Measurements from ENCODE around the gene MEMO1. TPM values are rescaled to one million over a fixed set of nuclear protein-coding genes. Genes with fewer than 3 reads are reported as not detected.

The MEMO1 gene
- total RNA-seq, 1 donor from 2014 or later: 32.2 TPM

GRCh38 chr2:31950946-31951562 lies 59.8 kb downstream of the MEMO1 start:
- Histone ChIP-seq H3K4me1 (no peaks in the 10 kb centered on the region), H3K27ac (no peak overlapping the region), H3K9me3 (no peaks in the 10 kb centered on the region), H3K27me3 (no peaks in the 10 kb centered on the region), H3K36me3 (no peaks in the 10 kb centered on the region), H3K4me3 (no peak overlapping the region)
- no peak for DNase-seq
- intact Hi-C loops (cut with DNase I): no loop called here
- ATAC-seq: no peak
- no peak for TF ChIP-seq CTCF (IDR thresholded peaks at IDR 0.05)

DNA sequence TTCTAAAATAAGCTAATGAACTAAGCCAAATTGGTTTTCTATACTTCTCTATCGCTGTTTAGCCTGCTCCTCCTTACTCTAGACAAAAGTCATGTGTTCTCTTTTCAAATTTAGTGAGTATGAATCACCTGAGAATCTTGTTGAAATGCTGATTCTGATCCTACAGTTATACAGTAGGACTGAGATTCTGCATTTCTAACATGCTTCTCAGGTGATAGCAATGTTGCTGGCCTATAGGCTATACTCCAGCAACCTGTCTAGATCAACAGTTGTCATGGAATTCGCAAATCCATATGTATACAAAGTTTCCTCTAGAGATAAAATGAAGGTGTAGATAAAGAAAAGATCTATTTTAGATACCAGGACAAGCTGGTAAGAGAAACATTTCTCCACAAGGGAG lies 62.9 kb downstream of the MEMO1 start:
- no peak overlapping the region for H3K27ac ChIP-seq
- H3K27me3 ChIP-seq: no peaks in the 10 kb centered on the region
- ATAC-seq (no peak), DNase-seq (no peak)
- H3K4me1 ChIP-seq: no peaks in the 10 kb centered on the region
- intact Hi-C loops (cut with DNase I): no loop called here
- H3K36me3 ChIP-seq: peaks cover 2% of the 10 kb centered on the region
- TF ChIP-seq CTCF (IDR thresholded peaks at IDR 0.05): no peak
- no peaks in the 10 kb centered on the region for H3K9me3 ChIP-seq
- no peak overlapping the region for H3K4me3 ChIP-seq

- Histone ChIP-seq H3K36me3 (peaks cover 9% of the 10 kb centered on the region), H3K27me3 (no peaks in the 10 kb centered on the region), H3K4me3 (no peak overlapping the region), H3K4me1 (no peaks in the 10 kb centered on the region), H3K9me3 (no peaks in the 10 kb centered on the region), H3K27ac (no peak overlapping the region)
- no peak for ATAC-seq
- intact Hi-C loops (cut with DNase I): no loop called here
- no peak for DNase-seq
- no peak for TF ChIP-seq CTCF (IDR thresholded peaks at IDR 0.05)
Observed at GRCh38 chr2:31946838-31947237, 64.0 kb downstream of the MEMO1 start.

- H3K36me3 ChIP-seq: peaks cover 9% of the 10 kb centered on the region
Observed at GRCh38 chr2:31945572-31945935, 65.3 kb downstream of the MEMO1 start.

DNA sequence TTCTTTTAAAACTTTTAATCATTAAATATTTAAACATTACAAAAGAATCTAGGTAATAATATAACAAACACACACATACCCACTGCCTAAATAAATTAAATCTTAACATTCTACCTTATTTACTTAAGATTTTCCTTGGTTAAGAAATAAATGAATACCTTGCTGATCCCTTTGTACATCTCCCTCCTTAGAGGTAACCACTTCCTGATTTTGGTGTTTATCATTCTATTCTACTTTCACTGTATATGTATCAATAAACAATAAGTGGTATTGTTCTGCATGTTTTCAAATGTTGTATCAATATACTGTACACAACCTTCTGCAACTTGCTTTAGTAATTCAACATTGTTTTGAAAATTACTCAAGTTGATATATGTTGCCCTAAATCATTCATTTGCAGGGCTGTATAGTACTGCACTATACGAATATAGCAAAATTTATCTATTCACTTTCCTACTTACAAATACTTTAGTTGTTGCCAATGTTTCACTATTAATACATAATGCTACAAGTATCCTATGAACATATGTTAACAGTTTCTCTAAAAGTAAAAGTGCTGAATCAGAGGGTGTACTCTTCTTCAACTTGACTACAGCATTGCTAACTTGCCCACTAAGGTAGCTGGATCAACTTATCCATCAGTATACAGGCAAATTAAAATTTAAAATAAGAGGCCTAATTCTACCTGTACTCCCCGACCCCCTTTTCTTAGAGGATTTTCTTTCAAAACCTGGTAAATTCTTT lies 65.8 kb downstream of the MEMO1 start:
- Histone ChIP-seq H3K4me3 (no peak overlapping the region), H3K27me3 (no peaks in the 10 kb centered on the region), H3K36me3 (peaks cover 9% of the 10 kb centered on the region), H3K4me1 (no peaks in the 10 kb centered on the region), H3K27ac (no peak overlapping the region), H3K9me3 (no peaks in the 10 kb centered on the region)
- no peak for ATAC-seq
- TF ChIP-seq CTCF (IDR thresholded peaks at IDR 0.05): no peak
- no peak for DNase-seq
- intact Hi-C loops (cut with DNase I): no loop called here

More at GRCh38 chr2:31945572-31945935, 65.3 kb downstream of the MEMO1 start:
- Histone ChIP-seq H3K4me1 (no peaks in the 10 kb centered on the region), H3K27me3 (no peaks in the 10 kb centered on the region), H3K27ac (no peak overlapping the region), H3K9me3 (no peaks in the 10 kb centered on the region), H3K4me3 (no peak overlapping the region)
- DNase-seq: no peak
- intact Hi-C loops (cut with DNase I): no loop called here
- no peak for ATAC-seq
- TF ChIP-seq CTCF (IDR thresholded peaks at IDR 0.05): no peak

All from upper lobe of right lung (tissue), 1 donor.